Caco-2 (cell line): ENCODE results near the gene CLEC1A. TPM values are rescaled to one million over a fixed set of nuclear protein-coding genes. Genes with fewer than 3 reads are reported as not detected.

Experiments used
- BruUV-seq: library from RNA; stranded (reverse); fragments of 400-500 nt; replicated peaks from 2 replicates; lab custom pipeline; 2021; lab: Mats Ljungman, UMichigan
- CTCF ChIA-PET: fragments of 300-600 bp; sonication (Branson Sonifier 250); formaldehyde crosslinking; loops from one replicate; lab custom pipeline; 2022; ENCODE audit warnings: antibody characterized with exemption; lab: Charles Lee
- POLR2A ChIA-PET: fragments of 300-600 bp; sonication (Branson Sonifier 250); formaldehyde crosslinking; loops from one replicate; lab custom pipeline; 2022; ENCODE audit warnings: antibody characterized with exemption; lab: Charles Lee
- DNase-seq, 2 experiments: peaks; one replicate each; pipeline versions ENCODE4 v3.0.0 to v3.0.0-alpha.2; 2020 to 2022
- H3K27me3 ChIP-seq: replicated peaks from 2 replicates; pipeline ENCODE4 v1.6.0; 2011; ENCODE audit warnings: low read length; ENCODE audit not compliant: control insufficient read depth, insufficient read depth
- H3K36me3 ChIP-seq: 2 replicates; pipeline ENCODE4 v1.5.1; 2011; ENCODE audit warnings: low read length; ENCODE audit not compliant: control insufficient read depth, insufficient read depth
- H3K4me1 ChIP-seq: fragments of 250-450 bp; sonication (Bioruptor Pico); 2 replicates; pipeline ENCODE4 v1.5.1; 2020; ENCODE audit warnings: mild to moderate bottlenecking
- H3K4me3 ChIP-seq: 2 replicates; pipeline ENCODE4 v1.5.1; 2011; ENCODE audit warnings: low read depth, mild to moderate bottlenecking, control low read depth, low read length
- H3K9me3 ChIP-seq: fragments of 250-450 bp; sonication (Bioruptor Pico); 2 replicates; pipeline ENCODE4 v1.5.1; 2020; ENCODE audit warnings: mild to moderate bottlenecking, moderate library complexity
- H3K27ac Mint-ChIP-seq: one replicate; pipeline ENCODE4 v1.8.0; 2022; ENCODE audit warnings: mixed read lengths; ENCODE audit not compliant: unreplicated experiment
- H3K27me3 Mint-ChIP-seq: one replicate; pipeline ENCODE4 v1.8.0; 2022; ENCODE audit warnings: mixed read lengths; ENCODE audit not compliant: insufficient read depth, unreplicated experiment
- H3K36me3 Mint-ChIP-seq: one replicate; pipeline ENCODE4 v1.8.0; 2022; ENCODE audit warnings: mild to moderate bottlenecking, mixed read lengths; ENCODE audit not compliant: insufficient read depth, unreplicated experiment
- H3K4me1 Mint-ChIP-seq: one replicate; pipeline ENCODE4 v1.8.0; 2022; ENCODE audit warnings: low read depth, mixed read lengths; ENCODE audit not compliant: unreplicated experiment
- H3K4me3 Mint-ChIP-seq: one replicate; pipeline ENCODE4 v1.8.0; 2022; ENCODE audit warnings: mild to moderate bottlenecking, moderate library complexity, mixed read lengths; ENCODE audit not compliant: unreplicated experiment
- H3K9me3 Mint-ChIP-seq: one replicate; pipeline ENCODE4 v1.8.0; 2022; ENCODE audit warnings: mixed read lengths; ENCODE audit not compliant: unreplicated experiment
- intact Hi-C: fragments of 100-400 bp; cut with micrococcal nuclease; formaldehyde crosslinking; loops from one replicate; pipeline ENCODE4 v1.10.0; 2022; ENCODE audit not compliant: unreplicated experiment
- total RNA-seq: library from RNA; stranded (reverse); gene quantifications from 2 replicates; pipeline ENCODE4 v1.2.3, GENCODE V29; 2022
- TF ChIP-seq, protein P1 (sequence below), 2 experiments: fragments of 200-600 bp in 1 of 2; IDR thresholded peaks; 1 replicate in 1 of 2; 2 replicates in 1 of 2; pipeline versions ENCODE4 v1.5.1 to v1.8.0; 2011 to 2022; ENCODE audit warnings: antibody characterized with exemption in 1 of 2, control low read depth in 1 of 2, inconsistent platforms in 1 of 2, low read depth in 1 of 2, low read length in 1 of 2, mild to moderate bottlenecking in 1 of 2, moderate library complexity in 1 of 2; ENCODE audit not compliant: insufficient read depth in 1 of 2, severe bottlenecking in 1 of 2, unreplicated experiment in 1 of 2

Gene CLEC1A
- total RNA-seq, 1 experiment from 2014 or later: not detected

- peaks cover 10% of the 10 kb centered on the region for H3K27me3 Mint-ChIP-seq
- Histone ChIP-seq H3K36me3 (no peaks in the 10 kb centered on the region), H3K27me3 (no peaks in the 10 kb centered on the region), H3K9me3 (no peaks in the 10 kb centered on the region), H3K4me1 (no peaks in the 10 kb centered on the region), H3K4me3 (no peak overlapping the region)
- H3K4me3 Mint-ChIP-seq: no peak overlapping the region
- ChIA-PET CTCF (no interaction called here), POLR2A (no interaction called here)
- intact Hi-C loops: no loop called here
- no peak overlapping the region for H3K27ac Mint-ChIP-seq
- no TSS peak for BruUV-seq
- no peaks in the 10 kb centered on the region for H3K9me3 Mint-ChIP-seq
- H3K4me1 Mint-ChIP-seq: no peaks in the 10 kb centered on the region
- TF ChIP-seq, protein P1, sequence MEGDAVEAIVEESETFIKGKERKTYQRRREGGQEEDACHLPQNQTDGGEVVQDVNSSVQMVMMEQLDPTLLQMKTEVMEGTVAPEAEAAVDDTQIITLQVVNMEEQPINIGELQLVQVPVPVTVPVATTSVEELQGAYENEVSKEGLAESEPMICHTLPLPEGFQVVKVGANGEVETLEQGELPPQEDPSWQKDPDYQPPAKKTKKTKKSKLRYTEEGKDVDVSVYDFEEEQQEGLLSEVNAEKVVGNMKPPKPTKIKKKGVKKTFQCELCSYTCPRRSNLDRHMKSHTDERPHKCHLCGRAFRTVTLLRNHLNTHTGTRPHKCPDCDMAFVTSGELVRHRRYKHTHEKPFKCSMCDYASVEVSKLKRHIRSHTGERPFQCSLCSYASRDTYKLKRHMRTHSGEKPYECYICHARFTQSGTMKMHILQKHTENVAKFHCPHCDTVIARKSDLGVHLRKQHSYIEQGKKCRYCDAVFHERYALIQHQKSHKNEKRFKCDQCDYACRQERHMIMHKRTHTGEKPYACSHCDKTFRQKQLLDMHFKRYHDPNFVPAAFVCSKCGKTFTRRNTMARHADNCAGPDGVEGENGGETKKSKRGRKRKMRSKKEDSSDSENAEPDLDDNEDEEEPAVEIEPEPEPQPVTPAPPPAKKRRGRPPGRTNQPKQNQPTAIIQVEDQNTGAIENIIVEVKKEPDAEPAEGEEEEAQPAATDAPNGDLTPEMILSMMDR (IDR thresholded peaks at IDR 0.05; ENCODE audit: insufficient read depth in 1 of 2, low read depth in 1 of 2, low read length in 1 of 2, severe bottlenecking in 1 of 2, unreplicated experiment in 1 of 2): no peak
- DNase-seq: no peak
- H3K36me3 Mint-ChIP-seq: no peaks in the 10 kb centered on the region
These were observed 16.5 kb upstream of the CLEC1A start for GRCh38 chr12:10115311-10115710.

GRCh38 chr12:10113920-10114319 is 15.1 kb upstream of the CLEC1A start:
- H3K4me3 Mint-ChIP-seq: no peak overlapping the region
- no peaks in the 10 kb centered on the region for H3K4me1 ChIP-seq
- no peaks in the 10 kb centered on the region for H3K9me3 ChIP-seq
- CTCF ChIA-PET: no interaction called here
- no peak overlapping the region for H3K4me3 ChIP-seq
- no peak overlapping the region for H3K27ac Mint-ChIP-seq
- no peaks in the 10 kb centered on the region for H3K36me3 ChIP-seq
- no peak for DNase-seq
- H3K27me3 ChIP-seq: no peaks in the 10 kb centered on the region
- no peaks in the 10 kb centered on the region for H3K9me3 Mint-ChIP-seq
- peaks cover 8% of the 10 kb centered on the region for H3K27me3 Mint-ChIP-seq
- no TSS peak for BruUV-seq
- intact Hi-C loops: no loop called here
- POLR2A ChIA-PET: no interaction called here
- no peaks in the 10 kb centered on the region for H3K4me1 Mint-ChIP-seq
- H3K36me3 Mint-ChIP-seq: no peaks in the 10 kb centered on the region
- TF ChIP-seq, protein P1 (IDR thresholded peaks at IDR 0.05; ENCODE audit: insufficient read depth in 1 of 2, low read depth in 1 of 2, low read length in 1 of 2, severe bottlenecking in 1 of 2, unreplicated experiment in 1 of 2): no peak

DNA sequence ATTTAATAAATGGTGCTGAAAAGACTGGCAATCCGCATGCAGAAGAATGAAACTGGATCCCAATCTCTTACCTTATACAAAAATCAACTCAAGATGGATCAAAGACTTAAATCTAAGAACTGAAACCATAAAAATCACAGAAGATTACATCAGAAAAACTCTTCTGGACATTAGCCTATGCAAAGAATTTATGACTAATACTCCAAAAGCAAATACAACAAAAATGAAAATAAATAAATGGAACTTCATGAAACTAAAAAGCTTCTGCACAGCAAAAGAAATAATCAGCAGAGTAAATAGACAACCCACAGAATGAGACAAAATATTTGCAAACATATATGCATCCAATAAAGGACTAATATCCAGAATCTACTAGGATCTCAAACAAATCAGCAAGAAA is 14.3 kb upstream of the CLEC1A start:
- ChIA-PET POLR2A (no interaction called here), CTCF (no interaction called here)
- no peak for DNase-seq
- no peaks in the 10 kb centered on the region for H3K36me3 Mint-ChIP-seq
- no peak overlapping the region for H3K4me3 Mint-ChIP-seq
- BruUV-seq: no TSS peak
- H3K9me3 Mint-ChIP-seq: no peaks in the 10 kb centered on the region
- no peaks in the 10 kb centered on the region for H3K36me3 ChIP-seq
- intact Hi-C loops: no loop called here
- H3K4me1 Mint-ChIP-seq: no peaks in the 10 kb centered on the region
- no peak overlapping the region for H3K27ac Mint-ChIP-seq
- H3K9me3 ChIP-seq: no peaks in the 10 kb centered on the region
- no peaks in the 10 kb centered on the region for H3K27me3 ChIP-seq
- TF ChIP-seq, protein P1 (IDR thresholded peaks at IDR 0.05; ENCODE audit: insufficient read depth in 1 of 2, low read depth in 1 of 2, low read length in 1 of 2, severe bottlenecking in 1 of 2, unreplicated experiment in 1 of 2): no peak
- peaks cover 4% of the 10 kb centered on the region for H3K27me3 Mint-ChIP-seq
- H3K4me1 ChIP-seq: no peaks in the 10 kb centered on the region
- no peak overlapping the region for H3K4me3 ChIP-seq
